ENCODE data around the gene UBP1.

Gene UBP1

DNA sequence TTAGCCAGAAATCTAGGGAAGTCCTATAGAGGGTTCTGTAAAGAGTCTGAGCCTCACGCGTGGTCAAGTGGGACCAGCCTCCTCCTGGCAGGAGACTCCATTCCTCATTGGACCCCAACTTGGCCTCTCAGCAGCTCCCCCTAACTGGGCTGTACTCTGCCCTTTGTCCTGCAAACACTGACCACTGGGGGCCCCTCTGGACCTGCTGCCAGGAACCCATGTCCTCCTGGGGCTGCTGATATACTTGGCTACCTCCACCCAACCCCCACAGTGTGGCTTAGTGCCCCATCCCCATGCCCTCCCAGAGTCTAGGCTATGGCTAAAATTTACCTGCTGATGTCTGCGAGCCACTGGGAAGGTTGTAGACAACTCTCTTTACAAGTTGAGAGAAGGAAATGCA, 62.7 kb downstream of the UBP1 start:
- Histone ChIP-seq H3K4me1 (ENCODE audit: low read length) (peaks cover 6% of the 10 kb centered on the region), H3K4me3 (ENCODE audit: low read length) (no peak overlapping the region), H3K36me3 (replicated peaks; ENCODE audit: low read depth, low read length) (no peaks in the 10 kb centered on the region), H3K9me3 (ENCODE audit: insufficient read depth, low read length) (no peaks in the 10 kb centered on the region), H2AFZ (ENCODE audit: low read depth, low read length) (no peak overlapping the region), H3K9ac (ENCODE audit: low read length) (no peak overlapping the region), H3K79me2 (ENCODE audit: low read length) (no peaks in the 10 kb centered on the region), H3K27ac (ENCODE audit: low read length) (no peak overlapping the region), H3K27me3 (ENCODE audit: low read depth, low read length) (no peaks in the 10 kb centered on the region), H3K4me2 (ENCODE audit: low read length) (no peak overlapping the region), H4K20me1 (ENCODE audit: insufficient read depth, low read length) (no peaks in the 10 kb centered on the region)
- TF ChIP-seq CTCF (IDR thresholded peaks at IDR 0.05; ENCODE audit: low read depth, low read length) (no peak), EZH2phosphoT487 (IDR thresholded peaks at IDR 0.05; ENCODE audit: low read depth) (no peak)

DNA sequence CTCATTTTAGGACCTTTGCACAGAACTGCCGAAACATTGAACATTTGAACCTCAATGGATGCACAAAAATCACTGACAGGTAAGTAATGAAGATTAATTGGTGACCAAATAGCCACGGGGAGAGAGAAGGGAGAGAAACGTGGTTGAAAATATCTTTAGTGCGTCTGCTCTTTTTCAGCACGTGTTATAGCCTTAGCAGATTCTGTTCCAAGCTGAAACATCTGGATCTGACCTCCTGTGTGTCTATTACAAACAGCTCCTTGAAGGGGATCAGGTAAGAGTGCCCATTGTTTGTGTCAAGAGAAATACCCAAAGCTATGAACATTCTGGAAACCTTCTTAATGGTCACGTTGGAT, 67.1 kb downstream of the UBP1 start:
- H3K9me3 ChIP-seq (ENCODE audit: insufficient read depth, low read length): no peaks in the 10 kb centered on the region
- H3K36me3 ChIP-seq (replicated peaks; ENCODE audit: low read depth, low read length): no peaks in the 10 kb centered on the region
- TF ChIP-seq EZH2phosphoT487 (IDR thresholded peaks at IDR 0.05; ENCODE audit: low read depth): no peak
- no peak; the same call in 1 of the 2 replicates for TF ChIP-seq CTCF (IDR thresholded peaks at IDR 0.05; ENCODE audit: low read depth, low read length)
- H3K9ac ChIP-seq (ENCODE audit: low read length): no peak overlapping the region
- peaks cover 10% of the 10 kb centered on the region for H3K4me1 ChIP-seq (ENCODE audit: low read length)
- no peaks in the 10 kb centered on the region for H4K20me1 ChIP-seq (ENCODE audit: insufficient read depth, low read length)
- H3K27ac ChIP-seq (ENCODE audit: low read length): no peak overlapping the region
- peak overlapping the region; percentile 75 for H3K4me2 ChIP-seq (ENCODE audit: low read length)
- H2AFZ ChIP-seq (ENCODE audit: low read depth, low read length): no peak overlapping the region
- H3K27me3 ChIP-seq (ENCODE audit: low read depth, low read length): no peaks in the 10 kb centered on the region
- H3K79me2 ChIP-seq (ENCODE audit: low read length): no peaks in the 10 kb centered on the region
- H3K4me3 ChIP-seq (ENCODE audit: low read length): no peak overlapping the region

- H3K4me3 ChIP-seq (ENCODE audit: low read length): peak overlapping the region; percentile 57
- H3K4me1 ChIP-seq (ENCODE audit: low read length): peaks cover 10% of the 10 kb centered on the region
- H3K4me2 ChIP-seq (ENCODE audit: low read length): peak overlapping the region; percentile 75
- no peaks in the 10 kb centered on the region for H3K36me3 ChIP-seq (replicated peaks; ENCODE audit: low read depth, low read length)
- H3K27me3 ChIP-seq (ENCODE audit: low read depth, low read length): no peaks in the 10 kb centered on the region
- no peaks in the 10 kb centered on the region for H4K20me1 ChIP-seq (ENCODE audit: insufficient read depth, low read length)
- peak overlapping the region; percentile 88 for H2AFZ ChIP-seq (ENCODE audit: low read depth, low read length)
- TF ChIP-seq CTCF (IDR thresholded peaks at IDR 0.05; ENCODE audit: low read depth, low read length) (peak; percentile 99), EZH2phosphoT487 (IDR thresholded peaks at IDR 0.05; ENCODE audit: low read depth) (no peak)
- H3K9me3 ChIP-seq (ENCODE audit: insufficient read depth, low read length): no peaks in the 10 kb centered on the region
- H3K27ac ChIP-seq (ENCODE audit: low read length): no peak overlapping the region
- no peaks in the 10 kb centered on the region for H3K79me2 ChIP-seq (ENCODE audit: low read length)
- H3K9ac ChIP-seq (ENCODE audit: low read length): peak overlapping the region; percentile 19
Measured at GRCh38 chr3:33372218-33373081, 67.8 kb downstream of the UBP1 start.

DNA sequence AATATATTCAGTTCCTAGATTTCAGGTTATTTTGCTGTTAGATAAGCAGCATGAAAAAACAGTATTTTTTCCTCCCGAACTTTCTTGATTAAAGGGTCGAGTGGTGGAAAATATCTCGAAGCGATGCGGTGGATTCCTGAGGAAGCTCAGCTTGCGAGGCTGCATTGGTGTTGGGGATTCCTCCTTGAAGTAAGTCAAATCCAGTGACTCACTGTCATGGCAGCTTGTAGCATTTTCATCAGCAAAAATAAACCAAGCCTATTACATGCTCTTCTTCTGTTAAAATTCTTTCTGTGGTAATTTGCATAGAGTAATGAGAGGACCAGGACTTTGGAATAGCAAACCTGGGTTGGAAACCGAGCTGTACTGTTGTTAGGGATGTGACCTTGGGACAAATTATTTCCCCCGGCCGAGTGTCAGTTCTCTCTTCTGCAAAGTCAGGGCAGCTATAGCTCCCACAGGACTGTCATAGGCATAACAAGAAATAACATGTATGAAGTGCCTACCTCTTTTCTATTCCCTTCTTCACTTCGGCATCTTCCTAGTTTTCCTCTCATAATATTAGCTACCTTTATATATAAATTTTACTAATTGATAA, 75.6 kb downstream of the UBP1 start:
- no peak overlapping the region for H3K9ac ChIP-seq (ENCODE audit: low read length)
- no peaks in the 10 kb centered on the region for H3K9me3 ChIP-seq (ENCODE audit: insufficient read depth, low read length)
- H3K36me3 ChIP-seq (replicated peaks; ENCODE audit: low read depth, low read length): no peaks in the 10 kb centered on the region
- no peaks in the 10 kb centered on the region for H4K20me1 ChIP-seq (ENCODE audit: insufficient read depth, low read length)
- H3K4me1 ChIP-seq (ENCODE audit: low read length): no peaks in the 10 kb centered on the region
- no peak for TF ChIP-seq CTCF (IDR thresholded peaks at IDR 0.05; ENCODE audit: low read depth, low read length)
- no peak for TF ChIP-seq EZH2phosphoT487 (IDR thresholded peaks at IDR 0.05; ENCODE audit: low read depth)
- no peak overlapping the region for H3K4me3 ChIP-seq (ENCODE audit: low read length)
- no peaks in the 10 kb centered on the region for H3K79me2 ChIP-seq (ENCODE audit: low read length)
- no peaks in the 10 kb centered on the region for H3K27me3 ChIP-seq (ENCODE audit: low read depth, low read length)
- H2AFZ ChIP-seq (ENCODE audit: low read depth, low read length): no peak overlapping the region
- H3K27ac ChIP-seq (ENCODE audit: low read length): no peak overlapping the region
- no peak overlapping the region for H3K4me2 ChIP-seq (ENCODE audit: low read length)
